Skeletal muscle satellite cell (primary cell): ENCODE data around the gene IFNA10.
"Not testable (repeated sequence)": the region's sequence is repeated elsewhere in the genome, so short reads cannot be mapped to it uniquely, and the experiment has no call there.

Experiments used
- H3K27me3 ChIP-seq: 2 replicates; pipeline ENCODE4 v1.7.0; 2013; ENCODE audit warnings: low read length; ENCODE audit not compliant: control insufficient read depth, insufficient read depth
- H3K36me3 ChIP-seq: 2 replicates; pipeline ENCODE4 v1.7.0; 2013; ENCODE audit warnings: mild to moderate bottlenecking, control low read depth, low read length; ENCODE audit not compliant: insufficient read depth
- H3K4me1 ChIP-seq: 2 replicates; pipeline ENCODE4 v1.7.0; 2013; ENCODE audit warnings: low read length; ENCODE audit not compliant: control insufficient read depth, insufficient read depth
- H3K4me2 ChIP-seq: 2 replicates; pipeline ENCODE4 v1.7.0; 2013; ENCODE audit warnings: mild to moderate bottlenecking, low read length
- H3K4me3 ChIP-seq: 2 replicates; pipeline ENCODE4 v1.7.0; 2013; ENCODE audit warnings: low read length
- H3K9ac ChIP-seq: 2 replicates; pipeline ENCODE4 v1.7.0; 2013; ENCODE audit warnings: mild to moderate bottlenecking, low read depth, low read length, moderate library complexity
- H3K9me3 ChIP-seq: replicated peaks from 2 replicates; pipeline ENCODE4 v1.7.0; 2013; ENCODE audit warnings: mild to moderate bottlenecking, control low read depth, low read length

The IFNA10 gene

DNA sequence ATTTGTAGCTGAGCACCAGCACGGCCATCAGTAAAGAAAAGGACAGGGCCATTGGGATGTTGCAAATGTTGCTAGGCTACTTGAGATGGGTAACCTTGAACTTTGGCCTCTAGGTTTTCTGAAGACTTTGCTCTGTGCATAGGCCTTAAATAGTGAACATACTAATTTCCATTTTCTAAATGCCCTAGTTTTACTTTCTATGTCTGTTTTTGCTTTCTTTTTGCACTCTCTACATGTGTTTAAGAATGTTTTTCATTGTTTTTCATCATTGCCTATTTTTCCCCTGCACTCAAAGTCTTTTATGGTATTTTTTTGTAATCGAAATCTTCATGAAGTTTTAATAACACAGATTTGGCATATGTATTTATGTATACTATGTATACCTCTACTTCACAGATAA lies 21.2 kb upstream of the IFNA10 start, which contains the start of gene IFNA17:
Gene IFNA17 (minus strand): TSS at position 101 of the 400 bp plus-strand sequence. CDS start 49 bp downstream, at position 52.
- Histone ChIP-seq H3K9me3 (no peaks in the 10 kb centered on the region), H3K36me3 (no peaks in the 10 kb centered on the region), H3K4me3 (no peak within 1 kb of the TSS), H3K4me2 (no peak within 1 kb of the TSS), H3K4me1 (no peaks in the 10 kb centered on the region), H3K9ac (no peak within 1 kb of the TSS), H3K27me3 (peaks cover 20% of the 10 kb centered on the region)

DNA sequence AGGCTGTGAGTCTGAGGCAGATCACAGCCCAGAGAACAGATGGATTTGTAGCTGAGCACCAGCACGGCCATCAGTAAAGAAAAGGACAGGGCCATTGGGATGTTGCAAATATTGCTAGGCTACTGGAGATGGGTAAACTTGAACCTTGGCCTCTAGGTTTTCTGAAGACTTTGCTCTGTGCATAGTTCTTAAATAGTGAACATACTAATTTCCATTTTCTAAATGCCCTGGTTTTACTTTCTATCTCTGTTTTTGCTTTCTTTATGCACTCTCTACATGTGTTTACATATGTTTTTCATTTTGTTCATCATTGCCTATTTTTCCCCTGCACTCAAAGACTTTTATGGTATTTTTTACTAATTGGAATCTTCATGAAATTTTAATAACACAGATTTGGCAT lies 10.3 kb upstream of the IFNA10 start, which contains the start of gene IFNA16:
Gene IFNA16 (minus strand): TSS at position 101 of the 400 bp plus-strand sequence. CDS start 6 bp downstream, at position 95.
- not testable (repeated sequence) for H3K9me3 ChIP-seq, H3K36me3 ChIP-seq, H3K4me2 ChIP-seq, H3K9ac ChIP-seq, H3K4me1 ChIP-seq, H3K4me3 ChIP-seq
- H3K27me3 ChIP-seq, result peaks cover 26% of the 10 kb centered on the region

DNA sequence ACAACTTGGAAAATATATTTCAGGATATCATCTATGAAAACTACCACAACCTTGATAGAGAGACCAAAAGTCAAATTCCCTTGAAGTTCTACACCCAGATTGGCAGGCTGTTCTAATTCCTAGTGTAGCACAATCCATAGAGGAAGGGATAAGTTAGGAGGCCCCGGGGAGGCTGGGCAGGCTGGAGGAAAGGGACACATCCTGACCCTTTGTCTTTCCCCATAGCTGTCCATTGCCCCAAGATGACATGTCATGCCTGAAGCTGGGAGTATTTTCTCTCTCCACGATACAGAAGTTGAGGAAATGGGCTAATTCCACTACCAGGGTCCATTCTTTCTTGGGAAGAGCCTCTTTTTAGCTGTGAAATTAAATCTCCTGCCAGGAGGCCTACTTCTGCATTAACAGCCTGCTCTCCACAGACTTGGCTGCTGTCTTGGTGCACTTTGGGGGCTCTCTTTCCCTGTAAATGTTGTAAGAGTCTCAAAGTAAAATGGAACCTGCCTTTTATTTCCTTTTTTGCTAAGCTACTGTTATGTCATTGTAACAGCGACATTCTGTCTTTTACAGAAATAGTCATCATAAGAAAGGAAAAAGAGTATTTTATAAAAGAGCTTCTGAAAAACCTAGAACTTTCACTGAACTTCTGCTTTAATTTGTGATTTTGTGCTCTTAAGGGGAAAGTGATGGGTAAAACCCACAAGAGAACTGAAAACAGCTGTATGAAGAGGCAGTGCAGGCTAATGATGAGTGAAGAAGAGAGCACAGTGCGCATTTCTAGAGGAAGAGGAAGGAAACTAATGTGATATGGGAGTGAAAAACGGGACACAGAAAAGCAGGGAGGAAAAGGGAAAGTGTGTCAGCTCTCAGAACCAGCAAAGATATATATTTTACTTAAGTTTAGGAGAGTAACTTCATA lies 6.7 kb upstream of the IFNA10 start:
- not testable (repeated sequence) for H3K9me3 ChIP-seq, H3K4me3 ChIP-seq, H3K36me3 ChIP-seq, H3K4me1 ChIP-seq, H3K9ac ChIP-seq, H3K4me2 ChIP-seq
- peaks cover 22% of the 10 kb centered on the region for H3K27me3 ChIP-seq

DNA sequence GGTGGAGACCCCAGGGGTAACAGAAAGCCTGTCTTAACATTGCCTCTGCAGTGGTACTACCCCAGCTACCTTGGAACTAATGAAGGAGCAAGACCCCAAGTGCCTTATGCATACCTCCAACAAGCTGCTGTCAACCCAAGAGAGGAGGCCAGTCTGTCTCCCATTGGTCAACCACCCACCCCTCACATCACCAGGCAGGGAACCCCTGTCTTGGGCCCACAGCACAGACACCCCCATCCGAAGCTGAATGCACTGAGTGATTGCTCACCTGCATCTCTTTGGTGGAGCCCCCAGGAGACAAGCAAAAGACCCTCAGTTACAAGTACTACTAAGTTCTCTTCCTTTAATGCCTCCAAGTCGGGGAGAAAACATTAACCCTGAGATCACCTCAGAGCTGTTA lies 5.2 kb upstream of the IFNA10 start:
- not testable (repeated sequence) for H3K4me2 ChIP-seq, H3K4me1 ChIP-seq, H3K4me3 ChIP-seq, H3K9me3 ChIP-seq, H3K36me3 ChIP-seq, H3K9ac ChIP-seq
- peaks cover 12% of the 10 kb centered on the region for H3K27me3 ChIP-seq

DNA sequence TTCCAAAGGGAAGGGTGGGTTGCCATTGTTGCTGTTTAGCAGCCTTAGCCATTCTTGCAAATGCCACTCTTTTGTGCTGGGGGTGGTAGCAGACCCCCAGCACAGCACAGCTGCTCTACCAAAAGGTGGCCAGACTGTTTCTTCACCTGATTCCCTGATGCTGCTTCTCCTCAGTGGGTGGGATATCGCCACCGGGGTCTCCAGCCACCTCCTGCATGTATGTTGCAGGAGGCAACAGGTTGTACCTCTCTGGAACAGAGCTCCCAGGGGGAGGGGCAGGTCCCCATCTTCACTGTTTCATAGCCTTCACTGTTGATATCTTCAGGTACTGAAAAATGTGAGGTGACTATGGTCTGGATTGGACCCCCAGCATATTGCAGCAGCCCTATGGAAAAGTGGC lies 3.8 kb upstream of the IFNA10 start:
- H3K9ac ChIP-seq, H3K27me3 ChIP-seq, H3K36me3 ChIP-seq, H3K9me3 ChIP-seq, H3K4me3 ChIP-seq, H3K4me1 ChIP-seq, H3K4me2 ChIP-seq: not testable (repeated sequence)

DNA sequence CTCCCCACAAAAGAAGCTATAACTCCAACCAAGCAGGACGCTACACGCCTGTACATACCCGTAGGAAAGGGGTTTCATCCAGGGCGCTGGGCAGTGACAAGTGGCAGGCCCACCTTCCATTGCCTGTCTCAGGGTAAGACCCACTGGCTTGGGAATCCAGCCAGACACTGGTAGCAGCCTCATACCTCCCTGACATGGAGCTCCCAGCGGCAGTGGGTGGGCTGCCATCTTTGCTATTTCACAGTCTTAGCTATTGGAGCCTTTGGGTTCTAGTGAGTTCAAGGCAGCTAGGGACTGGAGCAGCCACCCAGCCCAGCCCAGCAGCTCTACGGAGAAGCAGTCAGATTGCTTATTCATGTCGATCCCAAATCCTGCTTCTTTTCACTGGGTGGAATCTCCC lies 3.4 kb upstream of the IFNA10 start:
- H3K9ac ChIP-seq, result no peak overlapping the region

DNA sequence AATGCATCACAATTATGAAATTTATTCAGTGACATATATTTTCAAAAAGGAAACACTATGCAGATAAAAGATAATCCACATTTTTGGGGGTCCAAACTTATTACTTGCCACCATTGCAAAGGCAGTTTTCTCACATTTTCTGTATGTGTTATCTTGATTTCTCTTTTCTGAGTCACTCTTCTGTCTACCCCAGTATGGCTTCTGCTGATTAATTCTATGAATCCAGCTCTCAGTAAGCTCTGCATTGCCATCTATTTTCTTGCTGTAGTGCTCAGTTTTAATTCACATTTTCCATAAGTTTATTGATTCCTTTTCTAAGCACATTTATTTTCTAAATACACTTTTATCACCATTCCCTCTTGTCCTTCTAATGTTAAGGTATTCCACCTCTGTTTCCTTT lies 1.7 kb downstream of the IFNA10 start:
- Histone ChIP-seq H3K4me1 (no peaks in the 10 kb centered on the region), H3K36me3 (no peaks in the 10 kb centered on the region), H3K4me2 (no peak overlapping the region), H3K4me3 (no peak overlapping the region), H3K9ac (no peak overlapping the region), H3K27me3 (peaks cover 28% of the 10 kb centered on the region), H3K9me3 (no peaks in the 10 kb centered on the region)

More for the DNA sequence above, 3.4 kb upstream of the IFNA10 start:
- H3K27me3 ChIP-seq, result peaks cover 5% of the 10 kb centered on the region
- no peak overlapping the region for H3K4me2 ChIP-seq
- H3K4me3 ChIP-seq, result no peak overlapping the region
- no peaks in the 10 kb centered on the region for H3K4me1 ChIP-seq
- H3K9me3 ChIP-seq, result no peaks in the 10 kb centered on the region
- H3K36me3 ChIP-seq, result no peaks in the 10 kb centered on the region

DNA sequence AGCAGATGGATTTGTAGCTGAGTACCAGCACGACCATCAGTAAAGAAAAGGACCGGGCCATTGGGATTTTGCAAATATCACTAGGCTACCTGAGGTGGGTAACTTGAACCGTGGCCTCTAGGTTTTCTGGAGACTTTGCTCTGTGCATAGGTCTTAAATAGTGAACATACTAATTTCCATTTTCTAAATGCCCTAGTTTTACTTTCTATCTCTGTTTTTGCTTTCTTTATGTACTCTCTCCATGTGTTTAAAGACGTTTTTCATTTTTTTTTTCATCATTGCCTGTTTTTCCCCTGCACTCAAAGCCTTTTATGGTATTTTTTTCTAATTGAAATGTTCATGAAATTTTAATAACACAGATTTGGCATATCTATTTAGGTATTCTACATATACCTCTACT lies 4.8 kb downstream of the IFNA10 start, which contains the start of gene IFNA7:
Gene IFNA7 (minus strand): TSS at position 101 of the 400 bp plus-strand sequence. CDS start 40 bp downstream, at position 61.
- H3K27me3 ChIP-seq, result peaks cover 35% of the 10 kb centered on the region
- H3K4me3 ChIP-seq, H3K4me2 ChIP-seq, H3K9ac ChIP-seq, H3K4me1 ChIP-seq, H3K9me3 ChIP-seq, H3K36me3 ChIP-seq: not testable (repeated sequence)

DNA sequence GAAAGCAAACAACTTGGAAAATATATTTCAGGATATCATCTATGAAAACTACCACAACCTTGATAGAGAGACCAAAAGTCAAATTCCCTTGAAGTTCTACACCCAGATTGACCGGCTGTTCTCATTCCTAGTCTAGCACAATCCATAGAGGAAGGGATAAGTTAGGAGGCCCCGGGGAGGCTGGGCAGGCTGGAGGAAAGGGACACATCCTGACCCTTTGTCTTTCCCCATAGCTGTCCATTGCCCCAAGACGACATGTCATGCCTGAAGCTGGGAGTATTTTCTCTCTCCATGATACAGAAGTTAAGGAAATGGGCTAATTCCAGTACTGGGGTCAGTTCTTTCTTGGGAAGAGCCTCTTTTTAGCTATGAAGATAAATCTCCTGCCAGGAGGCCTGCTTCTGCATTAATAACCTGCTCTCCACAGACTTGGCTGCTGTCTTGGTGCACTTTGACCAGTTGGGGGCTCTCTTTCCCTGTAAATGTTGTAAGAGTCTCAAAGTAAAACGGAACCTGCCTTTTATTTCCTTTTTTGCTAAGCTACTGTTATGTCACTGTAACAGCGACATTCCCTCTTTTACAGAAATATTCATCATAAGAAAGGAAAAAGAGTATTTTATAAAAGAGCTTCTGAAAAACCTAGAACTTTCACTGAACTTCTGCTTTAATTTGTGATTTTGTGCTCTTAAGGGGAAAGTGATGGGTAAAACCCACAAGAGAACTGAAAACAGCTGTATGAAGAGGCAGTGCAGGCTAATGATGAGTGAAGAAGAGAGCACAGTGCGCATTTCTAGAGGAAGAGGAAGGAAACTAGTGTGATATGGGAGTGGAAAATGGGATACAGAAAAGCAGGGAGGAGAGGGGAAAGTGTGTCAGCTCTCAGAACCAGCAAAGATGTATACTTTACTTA lies 11.8 kb downstream of the IFNA10 start:
- not testable (repeated sequence) for H3K4me2 ChIP-seq, H3K9me3 ChIP-seq, H3K4me1 ChIP-seq, H3K9ac ChIP-seq, H3K4me3 ChIP-seq, H3K36me3 ChIP-seq
- H3K27me3 ChIP-seq, result peaks cover 18% of the 10 kb centered on the region

DNA sequence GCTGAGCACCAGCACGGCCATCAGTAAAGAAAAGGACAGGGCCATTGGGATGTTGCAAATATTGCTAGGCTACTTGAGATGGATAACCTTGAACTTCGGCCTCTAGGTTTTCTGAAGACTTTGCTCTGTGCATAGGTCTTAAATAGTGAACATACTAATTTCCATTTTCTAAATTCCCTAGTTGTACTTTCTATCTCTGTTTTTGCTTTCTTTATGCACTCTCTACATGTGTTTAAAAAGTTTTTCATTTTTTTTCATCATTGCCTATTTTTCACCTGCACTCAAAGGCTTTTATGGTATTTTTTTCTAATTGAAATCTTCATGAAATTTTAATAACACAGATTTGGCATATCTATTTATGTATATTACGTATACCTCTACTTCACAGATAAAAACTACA lies 19.5 kb downstream of the IFNA10 start, which contains the start of gene IFNA4:
Gene IFNA4 (minus strand): TSS at position 101 of the 400 bp plus-strand sequence. CDS start 56 bp downstream, at position 45.
- H3K4me2 ChIP-seq, H3K4me3 ChIP-seq, H3K36me3 ChIP-seq, H3K9me3 ChIP-seq, H3K27me3 ChIP-seq, H3K4me1 ChIP-seq, H3K9ac ChIP-seq: not testable (repeated sequence)
